HuH-7 (cell line): ENCODE results near the gene ABI3BP.

ENCODE experiments used
- DNase-seq: peaks from one replicate; pipeline ENCODE4 v3.0.0; 2011; ENCODE audit warnings: low spot score

Gene ABI3BP

GRCh38 chr3:100880845-100881244 lies 112.4 kb downstream of the ABI3BP start:
- no peak for DNase-seq

- no peak for DNase-seq
These were observed 113.1 kb downstream of the ABI3BP start for GRCh38 chr3:100880072-100880471.

GRCh38 chr3:100879195-100879810 lies 113.9 kb downstream of the ABI3BP start:
- DNase-seq = no peak

GRCh38 chr3:100877286-100877685 lies 115.9 kb downstream of the ABI3BP start:
- DNase-seq = no peak

- no peak for DNase-seq
These were observed 118.0 kb downstream of the ABI3BP start for GRCh38 chr3:100875239-100875638.

GRCh38 chr3:100873611-100874010 lies 119.6 kb downstream of the ABI3BP start:
- DNase-seq = no peak

GRCh38 chr3:100871306-100871705 lies 121.9 kb downstream of the ABI3BP start:
- DNase-seq = no peak

- DNase-seq = no peak
These were observed 123.4 kb downstream of the ABI3BP start for GRCh38 chr3:100869787-100870186.

- no peak for DNase-seq
These were observed 124.3 kb downstream of the ABI3BP start for GRCh38 chr3:100868894-100869293.

GRCh38 chr3:100868096-100868495 lies 125.1 kb downstream of the ABI3BP start:
- DNase-seq = no peak

- no peak for DNase-seq
These were observed 127.8 kb downstream of the ABI3BP start for GRCh38 chr3:100865442-100865841.

- no peak for DNase-seq
These were observed 128.6 kb downstream of the ABI3BP start for GRCh38 chr3:100864471-100865250.

- no peak for DNase-seq
These were observed 135.4 kb downstream of the ABI3BP start for GRCh38 chr3:100857863-100858262.

- no peak for DNase-seq
These were observed 136.4 kb downstream of the ABI3BP start for GRCh38 chr3:100856821-100857220.

GRCh38 chr3:100852840-100853239 lies 140.4 kb downstream of the ABI3BP start:
- no peak for DNase-seq

- no peak for DNase-seq
These were observed 142.5 kb downstream of the ABI3BP start for GRCh38 chr3:100850701-100851100.

- no peak for DNase-seq
These were observed 143.1 kb downstream of the ABI3BP start for GRCh38 chr3:100850156-100850555.

GRCh38 chr3:100844063-100844936 lies 148.9 kb downstream of the ABI3BP start:
- no peak for DNase-seq

- DNase-seq = no peak
These were observed 155.1 kb downstream of the ABI3BP start for GRCh38 chr3:100838157-100838556.

GRCh38 chr3:100836661-100837060 lies 156.6 kb downstream of the ABI3BP start:
- DNase-seq = no peak

- no peak for DNase-seq
These were observed 158.9 kb downstream of the ABI3BP start for GRCh38 chr3:100834332-100834731.

GRCh38 chr3:100833483-100833882 lies 159.7 kb downstream of the ABI3BP start:
- DNase-seq = no peak

GRCh38 chr3:100831629-100832028 lies 161.6 kb downstream of the ABI3BP start:
- no peak for DNase-seq
